HepG2 (cell line): ENCODE data around the gene DNASE1L2. TPM values are rescaled to one million over a fixed set of nuclear protein-coding genes. Genes with fewer than 3 reads are reported as not detected.

ENCODE experiments used
- ATAC-seq: fragments of 200-7000 bp; cut with Tn5 transposase; 3 replicates; pipeline ENCODE4 v1.9.1; 2020; ENCODE audit warnings: mild to moderate bottlenecking, moderate library complexity
- BruUV-seq: library from RNA; stranded (reverse); fragments of 400-500 nt; replicated peaks from 2 replicates; lab custom pipeline; 2021; lab: Mats Ljungman, UMichigan
- CTCF ChIA-PET: fragments of 300-600 bp; formaldehyde crosslinking; extraction: SDS; loops from one replicate; lab custom pipeline; 2021; ENCODE audit warnings: low total read pairs, inconsistent platforms, low intra/inter-chr PET ratio; lab: Yijun Ruan, JAX
- POLR2A ChIA-PET: fragments of 350-600 bp; sonication (Branson Sonifier 250); formaldehyde crosslinking; loops from one replicate; lab custom pipeline; 2020; ENCODE audit warnings: antibody characterized with exemption, inconsistent platforms; lab: Yijun Ruan, JAX
- DNase-seq: peaks from one replicate; pipeline ENCODE4 v3.0.0-alpha.2; 2015; ENCODE audit warnings: low spot score
- FAIRE-seq: peaks from 3 replicates; lab custom pipeline; 2011; peaks lifted over from hg19 to GRCh38; lab: Jason Lieb, UNC
- H2AFZ ChIP-seq: one replicate; pipeline ENCODE4 v1.6.1; 2011; ENCODE audit warnings: low read length, inconsistent platforms
- H3K27ac ChIP-seq: fragments of 300-600 bp; 3 replicates; pipeline ENCODE4 v1.8.0; 2011; ENCODE audit warnings: mixed run types, mild to moderate bottlenecking, mixed read lengths, low read length, inconsistent platforms; ENCODE audit not compliant: insufficient read depth; ENCODE audit errors: extremely low read length
- H3K27me3 ChIP-seq, 2 experiments: fragments of 200-600 bp in 1 of 2; 2 replicates in 1 of 2; 3 replicates in 1 of 2; pipeline versions ENCODE4 v1.6.0 to v1.8.0; 2011; ENCODE audit warnings: low read length in 2 of 2, mild to moderate bottlenecking in 2 of 2, moderate library complexity in 2 of 2, inconsistent platforms in 1 of 2; ENCODE audit not compliant: insufficient read depth in 2 of 2, control insufficient read depth in 1 of 2
- H3K36me3 ChIP-seq, 2 experiments: fragments of 200-600 bp in 1 of 2; replicated peaks in 1 of 2; 2 replicates in 1 of 2; 3 replicates in 1 of 2; pipeline versions ENCODE4 v1.5.1 to v1.8.0; 2011; ENCODE audit warnings: low read length in 2 of 2, inconsistent platforms in 1 of 2; ENCODE audit not compliant: insufficient read depth in 2 of 2, control insufficient read depth in 1 of 2
- H3K4me1 ChIP-seq: 2 replicates; pipeline ENCODE4 v1.5.1; 2012; ENCODE audit warnings: low read length, inconsistent platforms; ENCODE audit not compliant: insufficient read depth
- H3K4me2 ChIP-seq: 2 replicates; pipeline ENCODE4 v1.6.0; 2011; ENCODE audit warnings: low read depth, low read length, inconsistent platforms
- H3K4me3 ChIP-seq, 3 experiments: fragments of 200-600 bp in 1 of 3; sonication (generic), shearing (Covaris generic) in 1 of 3; replicated peaks in 1 of 3; 2 replicates each; pipeline ENCODE4 v1.5.1; 2011 to 2016; ENCODE audit warnings: low read length in 3 of 3, inconsistent platforms in 2 of 3, low read depth in 2 of 3, mild to moderate bottlenecking in 2 of 3, control low read depth in 1 of 3, mixed read lengths in 1 of 3; ENCODE audit not compliant: insufficient read depth in 1 of 3
- H3K79me2 ChIP-seq: one replicate; pipeline ENCODE4 v1.6.1; 2011; ENCODE audit warnings: low read length, inconsistent platforms; ENCODE audit not compliant: insufficient read depth
- H3K9ac ChIP-seq: 2 replicates; pipeline ENCODE4 v1.6.0; 2011; ENCODE audit warnings: mild to moderate bottlenecking, low read depth, low read length, inconsistent platforms; ENCODE audit not compliant: insufficient read depth
- H3K9me3 ChIP-seq: 2 replicates; pipeline ENCODE4 v1.5.1; 2012; ENCODE audit warnings: mild to moderate bottlenecking, low read length
- H4K20me1 ChIP-seq: 2 replicates; pipeline ENCODE4 v1.6.0; 2011; ENCODE audit warnings: inconsistent platforms, mild to moderate bottlenecking, low read length, moderate library complexity; ENCODE audit not compliant: insufficient read depth
- CAMTA2 ChIP-seq: sonication (generic); formaldehyde crosslinking; IDR thresholded peaks from 2 replicates; pipeline ENCODE4 v1.4.0; 2020; ENCODE audit warnings: mild to moderate bottlenecking, missing genetic modification reagents, borderline replicate concordance
- CHD2 ChIP-seq: IDR thresholded peaks from 2 replicates; pipeline ENCODE4 v1.6.1; 2011; ENCODE audit warnings: low read depth, low read length, improper control_type of control experiment
- DNMT1 ChIP-seq: sonication (generic); formaldehyde crosslinking; IDR thresholded peaks from 2 replicates; pipeline ENCODE4 v1.5.1; 2020; ENCODE audit warnings: mild to moderate bottlenecking, missing genetic modification reagents
- HINFP ChIP-seq: sonication (generic); formaldehyde crosslinking; IDR thresholded peaks from 2 replicates; pipeline ENCODE4 v1.4.0; 2020; ENCODE audit warnings: low read depth, mild to moderate bottlenecking, missing genetic modification reagents
- RAD21 ChIP-seq: fragments of 450-650 bp; formaldehyde crosslinking; IDR thresholded peaks from 2 replicates; pipeline ENCODE4 v1.5.0; 2020; ENCODE audit warnings: mild to moderate bottlenecking
- TARDBP ChIP-seq: sonication (generic); formaldehyde crosslinking; IDR thresholded peaks from 2 replicates; pipeline ENCODE4 v1.8.0; 2022; ENCODE audit warnings: mild to moderate bottlenecking, missing genetic modification reagents
- ZNF18 ChIP-seq: sonication (generic); formaldehyde crosslinking; IDR thresholded peaks from 2 replicates; pipeline ENCODE4 v1.8.0; 2022; ENCODE audit warnings: mild to moderate bottlenecking, missing genetic modification reagents; ENCODE audit not compliant: insufficient replicate concordance
- ZNF382 ChIP-seq: sonication (generic); formaldehyde crosslinking; IDR thresholded peaks from 2 replicates; pipeline ENCODE4 v1.5.0; 2020; ENCODE audit warnings: missing genetic modification reagents, mild to moderate bottlenecking, borderline replicate concordance
- ZNF629 ChIP-seq: sonication (generic); formaldehyde crosslinking; conservative IDR thresholded peaks from 2 replicates; pipeline ENCODE4 v1.5.0; 2020; ENCODE audit warnings: missing genetic modification reagents
- ZNF784 ChIP-seq: sonication (generic); formaldehyde crosslinking; IDR thresholded peaks from 2 replicates; pipeline ENCODE4 v1.5.1; 2020; ENCODE audit warnings: missing genetic modification reagents, mild to moderate bottlenecking, borderline replicate concordance
- ZNF788 ChIP-seq: sonication (generic); formaldehyde crosslinking; IDR thresholded peaks from 2 replicates; pipeline ENCODE4 v1.5.0; 2020; ENCODE audit warnings: mild to moderate bottlenecking, missing genetic modification reagents, borderline replicate concordance
- ZNF879 ChIP-seq: sonication (generic); formaldehyde crosslinking; IDR thresholded peaks from 2 replicates; pipeline ENCODE4 v1.8.1; 2023; ENCODE audit warnings: missing genetic modification reagents
- WGBS: methylation state at CpG from one replicate; pipeline ENCODE4 v1.1.6; 2017; ENCODE audit warnings: low lambda C conversion rate; 5-methylcytosine and 5-hydroxymethylcytosine counted together
- in situ Hi-C: cut with HindIII; loops from 2 replicates; pipeline ENCODE4 v1.10.0; 2017; ENCODE audit warnings: low pct_unique_long_range_greater_than_20kb; ENCODE audit not compliant: extremely low pct_ligation_motif_present
- intact Hi-C: fragments of 100-400 bp; cut with micrococcal nuclease; formaldehyde crosslinking; loops from one replicate; pipeline ENCODE4 v1.10.0; 2022; ENCODE audit not compliant: unreplicated experiment
- polyA plus RNA-seq, 8 experiments: library from polyadenylated mRNA; depleted of rRNA in 3 of 8; stranded (reverse) in 7 of 8; unstranded in 1 of 8; fragments of >200 nt; fragmentation: Illumina TruSeq in 4 of 8; extraction: Trizol in 4 of 8; gene quantifications; 2 replicates each; pipeline versions ENCODE4 v1.2.1 to v1.2.3, GENCODE V29; 2011 to 2016; ENCODE audit warnings: low read depth in 4 of 8, missing spikeins in 1 of 8, mixed read lengths in 1 of 8; ENCODE audit not compliant: insufficient read depth in 1 of 8
- total RNA-seq, 5 experiments: library from RNA; depleted of rRNA; stranded (reverse); fragments of >200 nt; fragmentation: Illumina TruSeq; extraction: Trizol; gene quantifications; 2 replicates each; pipeline ENCODE4 v1.2.3, GENCODE V29; 2016; ENCODE audit warnings: low read depth in 1 of 5
- TF ChIP-seq, protein P1 (sequence below), 2 experiments: sonication (generic) in 1 of 2; formaldehyde crosslinking in 1 of 2; IDR thresholded peaks; 2 replicates each; pipeline versions ENCODE4 v1.6.1 to v1.9.0; 2014 to 2022; ENCODE audit warnings: antibody characterized with exemption in 1 of 2, borderline replicate concordance in 1 of 2, inconsistent platforms in 1 of 2, low read depth in 1 of 2, missing genetic modification reagents in 1 of 2

Gene DNASE1L2
- total and polyA plus RNA-seq, 2 of the 13 experiments (the other 11 are each of a cell fraction or from before 2014, with no cell fraction given) = 0.44 to 0.50 TPM

- Histone ChIP-seq H3K4me2 (peak overlapping the region; percentile 71), H3K9me3 (no peaks in the 10 kb centered on the region), H3K9ac (peak overlapping the region; percentile 44; the same call in 1 of the 2 replicates), H3K36me3 (no peaks in the 10 kb centered on the region), H2AFZ (no peak overlapping the region), H3K27ac (no peak overlapping the region), H3K27me3 (peaks cover 2 to 33% of the 10 kb centered on the region in 2 experiments; a peak in 3 of 5 replicates), H3K79me2 (no peaks in the 10 kb centered on the region), H3K4me3 (peak overlapping the region; percentile 9 to 66 (median 53); a peak in 4 of 6 replicates), H3K4me1 (peaks cover 59% of the 10 kb centered on the region), H4K20me1 (no peaks in the 10 kb centered on the region)
- WGBS = 6% methylated on average over 6 of the region's 10 CpGs
- BruUV-seq = no TSS peak
- intact Hi-C loops (loop anchor here (5.0 kb wide), 2 partner anchors 33 to 57 kb away; partner anchors contain the start of gene ECI1), in situ Hi-C loops (no loop called here)
- FAIRE-seq (peak; percentile 71), ATAC-seq (peak; percentile 68), DNase-seq (peak; percentile 67)
- POLR2A ChIA-PET = interaction anchor here (0.8 to 2.9 kb wide), 9 partner anchors 10 to 56 kb away, joined by 3 to 19 read pairs (median 4); partner anchors contain the start of genes E4F1, ECI1, PGP and TRAF7
- CTCF ChIA-PET = interaction anchor here (1.6 kb wide), 1 partner anchor 56 kb away, joined by 6 read pairs; the partner anchor contains the start of gene ECI1
- TF ChIP-seq, protein P1, sequence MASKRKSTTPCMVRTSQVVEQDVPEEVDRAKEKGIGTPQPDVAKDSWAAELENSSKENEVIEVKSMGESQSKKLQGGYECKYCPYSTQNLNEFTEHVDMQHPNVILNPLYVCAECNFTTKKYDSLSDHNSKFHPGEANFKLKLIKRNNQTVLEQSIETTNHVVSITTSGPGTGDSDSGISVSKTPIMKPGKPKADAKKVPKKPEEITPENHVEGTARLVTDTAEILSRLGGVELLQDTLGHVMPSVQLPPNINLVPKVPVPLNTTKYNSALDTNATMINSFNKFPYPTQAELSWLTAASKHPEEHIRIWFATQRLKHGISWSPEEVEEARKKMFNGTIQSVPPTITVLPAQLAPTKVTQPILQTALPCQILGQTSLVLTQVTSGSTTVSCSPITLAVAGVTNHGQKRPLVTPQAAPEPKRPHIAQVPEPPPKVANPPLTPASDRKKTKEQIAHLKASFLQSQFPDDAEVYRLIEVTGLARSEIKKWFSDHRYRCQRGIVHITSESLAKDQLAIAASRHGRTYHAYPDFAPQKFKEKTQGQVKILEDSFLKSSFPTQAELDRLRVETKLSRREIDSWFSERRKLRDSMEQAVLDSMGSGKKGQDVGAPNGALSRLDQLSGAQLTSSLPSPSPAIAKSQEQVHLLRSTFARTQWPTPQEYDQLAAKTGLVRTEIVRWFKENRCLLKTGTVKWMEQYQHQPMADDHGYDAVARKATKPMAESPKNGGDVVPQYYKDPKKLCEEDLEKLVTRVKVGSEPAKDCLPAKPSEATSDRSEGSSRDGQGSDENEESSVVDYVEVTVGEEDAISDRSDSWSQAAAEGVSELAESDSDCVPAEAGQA (IDR thresholded peaks at IDR 0.05; ENCODE audit: low read depth) = no peak
- TF ChIP-seq, protein P1 (CRISPR knock-in tag; IDR thresholded peaks at IDR 0.05; ENCODE audit: borderline replicate concordance) = no peak
- TF ChIP-seq ZNF382 (CRISPR knock-in tag) (no peak), RAD21 (CRISPR knock-in tag) (peak; percentile 77), ZNF629 (CRISPR knock-in tag) (peak; percentile 100), TARDBP (peak; percentile 42; the same call in 1 of the 2 replicates), CHD2 (no peak), ZNF784 (CRISPR knock-in tag) (no peak), ZNF788 (CRISPR knock-in tag) (0 out of 2 replicates have a peak, but pooled peaks have one; percentile 20), HINFP (CRISPR knock-in tag) (0 out of 2 replicates have a peak, but pooled peaks have one; percentile 45), DNMT1 (CRISPR knock-in tag) (0 out of 2 replicates have a peak, but pooled peaks have one; percentile 50), ZNF879 (no peak), ZNF18 (no peak), CAMTA2 (CRISPR knock-in tag) (no peak)
These were observed 41.4 kb upstream of the DNASE1L2 start for GRCh38 chr16:2194852-2195321.
